B cell (primary cell): ENCODE measurements around the gene BCL11A. TPM values are rescaled to one million over a fixed set of nuclear protein-coding genes. Genes with fewer than 3 reads are reported as not detected.

Experiments
- ATAC-seq: fragments of 200-7000 bp; cut with Tn5 transposase; one replicate; pipeline ENCODE4 v1.10.0; 2021; ENCODE audit warnings: low read depth, mild to moderate bottlenecking, moderate number of reproducible peaks, moderate library complexity
- CTCF ChIA-PET: fragments of 350-600 bp; sonication (Branson Sonifier 250); formaldehyde crosslinking; loops from one replicate; lab custom pipeline; 2021; ENCODE audit warnings: antibody characterized with exemption, inconsistent platforms; lab: Charles Lee
- POLR2A ChIA-PET: fragments of 350-600 bp; sonication (Branson Sonifier 250); formaldehyde crosslinking; loops from one replicate; lab custom pipeline; 2021; ENCODE audit warnings: antibody characterized with exemption; lab: Charles Lee
- DNase-seq: peaks from one replicate; pipeline ENCODE4 v3.0.0; 2013
- H2AFZ ChIP-seq: 2 replicates; pipeline ENCODE4 v1.6.1; 2012; ENCODE audit warnings: mild to moderate bottlenecking, low read depth, low read length; ENCODE audit not compliant: insufficient read depth, poor library complexity, severe bottlenecking
- H3K27ac ChIP-seq, 2 donors: 1 replicate in 1 of 2; 2 replicates in 1 of 2; pipeline ENCODE4 v1.5.1; 2012 to 2013; ENCODE audit warnings: low read length in 2 of 2, mild to moderate bottlenecking in 2 of 2, moderate library complexity in 1 of 2
- H3K27me3 ChIP-seq, 4 experiments: fragments of 200-600 bp in 1 of 4; sonication (generic) in 1 of 4; replicated peaks in 1 of 4; 1 replicate in 2 of 4; 2 replicates in 2 of 4; pipeline versions ENCODE4 v1.6.1 to v1.7.0; 2013 to 2016; ENCODE audit warnings: low read length in 3 of 4, mild to moderate bottlenecking in 2 of 4, mixed read lengths in 1 of 4, moderate library complexity in 1 of 4; ENCODE audit not compliant: insufficient read depth in 4 of 4, control insufficient read depth in 3 of 4; ENCODE audit errors: control extremely low read depth in 1 of 4
- H3K36me3 ChIP-seq, 2 experiments: replicated peaks in 1 of 2; 1 replicate in 1 of 2; 2 replicates in 1 of 2; pipeline versions ENCODE4 v1.6.1 to v1.7.1; 2013; ENCODE audit warnings: low read length in 1 of 2; ENCODE audit not compliant: insufficient read depth in 2 of 2, control insufficient read depth in 1 of 2; ENCODE audit errors: control extremely low read depth in 1 of 2, extremely low read depth in 1 of 2
- H3K4me1 ChIP-seq, 2 donors: fragments of 200-600 bp in 1 of 2; sonication (generic) in 1 of 2; 1 replicate in 1 of 2; 2 replicates in 1 of 2; pipeline versions ENCODE4 v1.5.1 to v1.6.1; 2013 to 2017; ENCODE audit warnings: low read length in 2 of 2; ENCODE audit not compliant: control insufficient read depth in 2 of 2, insufficient read depth in 2 of 2
- H3K4me2 ChIP-seq: replicated peaks from 2 replicates; pipeline ENCODE3; 2012; ENCODE audit warnings: mild to moderate bottlenecking, low read depth, low read length; ENCODE audit not compliant: poor library complexity, severe bottlenecking
- H3K4me3 ChIP-seq, 5 experiments: fragments of 200-600 bp in 1 of 5; sonication (generic) in 1 of 5; 1 replicate in 3 of 5; 2 replicates in 2 of 5; pipeline versions ENCODE4 v1.5.1 to v1.7.0; 2011 to 2016; ENCODE audit warnings: low read length in 4 of 5, mild to moderate bottlenecking in 4 of 5, low read depth in 2 of 5, control low read depth in 1 of 5, moderate library complexity in 1 of 5; ENCODE audit not compliant: insufficient read depth in 1 of 5; ENCODE audit errors: control extremely low read depth in 1 of 5, extremely low read depth in 1 of 5
- H3K79me2 ChIP-seq: fragments of 200-600 bp; sonication (generic); one replicate; pipeline ENCODE4 v1.6.0; 2016; ENCODE audit warnings: low read length; ENCODE audit not compliant: control insufficient read depth, insufficient read depth
- H3K9ac ChIP-seq: fragments of 200-600 bp; sonication (generic); 2 replicates; pipeline ENCODE4 v1.6.1; 2017; ENCODE audit warnings: mild to moderate bottlenecking, low read length, moderate library complexity
- H3K9me3 ChIP-seq, 3 donors: one replicate each; pipeline versions ENCODE4 v1.6.1 to v1.7.1; 2013; ENCODE audit warnings: low read length in 2 of 3; ENCODE audit not compliant: control insufficient read depth in 2 of 3, insufficient read depth in 1 of 3; ENCODE audit errors: control extremely low read depth in 1 of 3
- H4K20me1 ChIP-seq: 2 replicates; pipeline ENCODE4 v1.6.0; 2012; ENCODE audit warnings: mild to moderate bottlenecking, low read length; ENCODE audit not compliant: insufficient read depth, control insufficient read depth, poor library complexity, severe bottlenecking
- H3K27ac Mint-ChIP-seq: one replicate; pipeline ENCODE4 v1.8.0; 2021; ENCODE audit warnings: mixed read lengths
- H3K27me3 Mint-ChIP-seq: one replicate; pipeline ENCODE4 v1.8.0; 2021; ENCODE audit warnings: mixed read lengths
- H3K4me1 Mint-ChIP-seq: one replicate; pipeline ENCODE4 v1.8.0; 2021; ENCODE audit warnings: mixed read lengths
- H3K4me3 Mint-ChIP-seq: one replicate; pipeline ENCODE4 v1.8.0; 2021; ENCODE audit warnings: mixed read lengths
- H3K9me3 Mint-ChIP-seq: one replicate; pipeline ENCODE4 v1.8.0; 2022; ENCODE audit warnings: mixed read lengths; ENCODE audit not compliant: insufficient read depth
- EZH2 ChIP-seq: IDR thresholded peaks from 2 replicates; pipeline ENCODE4 v1.6.1; 2012; ENCODE audit warnings: borderline replicate concordance, low read depth, mild to moderate bottlenecking, moderate library complexity, low read length; ENCODE audit not compliant: insufficient read depth, poor library complexity, severe bottlenecking
- WGBS: methylation state at CpG from one replicate; pipeline ENCODE4 v1.1.5; 2013; ENCODE audit warnings: missing lambda C conversion rate; ENCODE audit not compliant: insufficient coverage; 5-methylcytosine and 5-hydroxymethylcytosine counted together
- intact Hi-C: fragments of 100-400 bp; cut with micrococcal nuclease; formaldehyde crosslinking; loops from one replicate; pipeline ENCODE4 v1.10.0; 2022
- polyA plus RNA-seq: library from polyadenylated mRNA; depleted of rRNA; stranded (reverse); fragments of >200 nt; gene quantifications from 2 replicates; pipeline ENCODE4 v1.2.3, GENCODE V29; 2012
- total RNA-seq, 2 donors: library from RNA; stranded (reverse); fragments of 120-200 nt in 1 of 2; gene quantifications; 1 replicate in 1 of 2; 2 replicates in 1 of 2; pipeline versions ENCODE4 v1.2.3 to v1.2.4, GENCODE V29; 2013 to 2022
- TF ChIP-seq, protein P1 (sequence below): fragments of 200-600 bp; IDR thresholded peaks from one replicate; pipeline ENCODE4 v1.8.0; 2022; ENCODE audit warnings: antibody characterized with exemption, mild to moderate bottlenecking

BCL11A gene
- total and polyA plus RNA-seq, 2 donors (not counting 1 experiment from before 2014, with no cell fraction given): 81.8 to 383 TPM

DNA sequence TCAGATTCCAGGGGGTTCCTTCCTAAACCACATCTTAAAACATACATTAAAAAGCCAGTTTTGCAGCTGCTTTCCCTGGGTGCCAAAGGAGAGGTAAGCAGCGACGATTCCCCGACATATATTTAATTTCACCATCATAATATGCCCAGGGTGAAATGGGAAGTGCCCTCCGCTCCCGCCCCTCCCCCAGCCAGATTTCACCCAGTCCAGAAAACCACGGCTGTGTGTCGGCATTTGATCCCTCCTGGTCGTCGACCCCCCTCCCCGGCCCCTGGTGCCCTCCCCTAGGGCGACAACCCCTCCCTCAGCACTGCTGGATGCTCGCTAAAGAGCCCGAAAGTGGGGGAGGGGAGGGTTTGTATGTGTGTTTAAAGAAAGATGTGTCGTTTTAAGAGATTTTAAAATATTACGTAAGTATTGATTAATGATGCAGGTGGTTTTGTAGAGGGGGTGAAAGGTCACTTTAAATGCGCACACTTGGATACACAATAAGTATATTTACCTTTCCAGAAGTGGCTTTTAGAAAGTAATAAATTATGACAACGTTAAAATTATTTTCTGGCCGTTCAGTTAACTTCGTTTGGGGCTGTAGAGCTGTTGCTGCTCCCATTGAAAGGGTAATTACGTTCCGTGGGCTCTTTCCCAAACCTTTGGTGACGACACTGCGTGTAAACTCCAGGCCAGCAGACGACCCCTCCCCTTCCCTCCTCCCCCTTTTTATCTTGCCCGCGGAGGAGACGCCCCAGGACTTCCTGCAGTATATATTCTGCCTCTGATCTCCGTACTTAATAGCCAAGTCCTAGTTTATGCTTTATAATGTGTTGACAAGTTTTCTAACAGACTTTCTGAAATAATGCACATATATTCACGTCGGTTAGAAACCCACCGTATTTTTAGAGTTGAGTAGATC is 3.4 kb upstream of the BCL11A start:
- no peak for TF ChIP-seq EZH2
- TF ChIP-seq, protein P1, sequence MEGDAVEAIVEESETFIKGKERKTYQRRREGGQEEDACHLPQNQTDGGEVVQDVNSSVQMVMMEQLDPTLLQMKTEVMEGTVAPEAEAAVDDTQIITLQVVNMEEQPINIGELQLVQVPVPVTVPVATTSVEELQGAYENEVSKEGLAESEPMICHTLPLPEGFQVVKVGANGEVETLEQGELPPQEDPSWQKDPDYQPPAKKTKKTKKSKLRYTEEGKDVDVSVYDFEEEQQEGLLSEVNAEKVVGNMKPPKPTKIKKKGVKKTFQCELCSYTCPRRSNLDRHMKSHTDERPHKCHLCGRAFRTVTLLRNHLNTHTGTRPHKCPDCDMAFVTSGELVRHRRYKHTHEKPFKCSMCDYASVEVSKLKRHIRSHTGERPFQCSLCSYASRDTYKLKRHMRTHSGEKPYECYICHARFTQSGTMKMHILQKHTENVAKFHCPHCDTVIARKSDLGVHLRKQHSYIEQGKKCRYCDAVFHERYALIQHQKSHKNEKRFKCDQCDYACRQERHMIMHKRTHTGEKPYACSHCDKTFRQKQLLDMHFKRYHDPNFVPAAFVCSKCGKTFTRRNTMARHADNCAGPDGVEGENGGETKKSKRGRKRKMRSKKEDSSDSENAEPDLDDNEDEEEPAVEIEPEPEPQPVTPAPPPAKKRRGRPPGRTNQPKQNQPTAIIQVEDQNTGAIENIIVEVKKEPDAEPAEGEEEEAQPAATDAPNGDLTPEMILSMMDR: no peak
- peak overlapping the region; percentile 98 for H3K27ac Mint-ChIP-seq

More for the DNA sequence above, 3.4 kb upstream of the BCL11A start:
- Mint-ChIP-seq H3K27me3 (no peaks in the 10 kb centered on the region), H3K9me3 (no peaks in the 10 kb centered on the region), H3K4me1 (peaks cover 28% of the 10 kb centered on the region), H3K4me3 (peak overlapping the region; percentile 97)
- Histone ChIP-seq H3K9ac (peak overlapping the region; percentile 90), H2AFZ (peak overlapping the region; percentile 69), H3K79me2 (peaks cover 55% of the 10 kb centered on the region), H3K36me3 (no peaks in the 10 kb centered on the region), H3K27ac (peak overlapping the region; percentile 90 to 91), H3K4me2 (peak overlapping the region; percentile 92), H3K27me3 (no peaks in the 10 kb centered on the region), H4K20me1 (peaks cover 7% of the 10 kb centered on the region), H3K9me3 (no peaks in the 10 kb centered on the region), H3K4me3 (peak overlapping the region; percentile 78 to 98 (median 88)), H3K4me1 (peaks cover 9 to 18% of the 10 kb centered on the region in 2 donors)
- DNase-seq: peak; percentile 64
- ChIA-PET POLR2A (interaction anchor here (0.6 to 1.6 kb wide), 4 partner anchors 14 to 118 kb away, joined by 4 to 7 read pairs (median 4); no protein-coding TSS in a partner anchor), CTCF (interaction anchor here (0.6 to 7.2 kb wide), 18 partner anchors 9 to 1794 kb away, joined by 3 to 63 read pairs (median 5); no protein-coding TSS in a partner anchor)
- no peak for ATAC-seq
- 0% methylated on average over 9 of the region's 31 CpGs for WGBS
- intact Hi-C loops: loop anchor here (2.0 to 10.0 kb wide), 3 partner anchors 24 to 555 kb away; partner anchors contain the start of gene REL
